ENCODE measurements around the gene ANTKMT.
"Not testable (repeated sequence)": the region's sequence is repeated elsewhere in the genome, so short reads cannot be mapped to it uniquely, and the experiment has no call there.

The ANTKMT gene

DNA sequence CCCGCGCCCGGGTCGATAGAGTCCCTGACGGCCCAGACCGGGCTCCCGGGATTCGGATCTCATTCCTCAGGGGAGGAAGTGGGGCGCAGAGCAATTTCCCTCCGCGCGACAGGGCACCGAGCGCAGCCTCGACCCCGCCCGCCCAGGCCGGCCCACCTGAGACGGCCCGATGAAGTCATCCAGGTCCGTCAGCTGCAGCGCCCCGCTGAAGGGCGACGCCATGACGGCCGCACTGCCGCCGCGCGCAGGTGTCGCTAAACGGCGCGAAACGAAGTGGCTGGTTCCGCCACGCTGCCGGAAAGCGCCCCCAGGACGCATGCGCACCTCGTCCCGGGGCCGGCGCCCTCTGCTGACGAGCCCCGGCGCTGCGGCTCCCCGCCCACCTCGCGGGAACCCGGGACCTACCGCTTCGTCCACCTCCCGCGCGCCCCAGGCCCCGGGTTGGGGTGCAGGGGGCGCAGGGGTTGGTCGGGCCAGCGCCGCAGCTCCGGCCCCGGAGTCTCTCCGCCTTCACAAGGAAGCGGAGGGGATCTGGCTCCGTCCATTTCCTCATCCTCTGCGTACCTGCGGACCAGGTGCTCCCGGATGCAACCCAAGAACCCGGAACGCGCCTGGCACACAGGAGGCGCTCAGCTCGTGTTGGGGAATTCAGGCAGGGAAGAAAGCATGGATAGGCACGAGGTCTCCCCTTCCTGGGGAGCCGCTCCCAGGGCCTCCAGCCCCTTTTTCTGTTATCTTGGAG, 20.0 kb downstream of the ANTKMT start, which contains the start of gene CIAO3:
CIAO3 (minus strand) TSS at position 234 of the 742 bp plus-strand sequence; CDS start at position 222, 12 bp downstream.
- TF ChIP-seq, protein P1, sequence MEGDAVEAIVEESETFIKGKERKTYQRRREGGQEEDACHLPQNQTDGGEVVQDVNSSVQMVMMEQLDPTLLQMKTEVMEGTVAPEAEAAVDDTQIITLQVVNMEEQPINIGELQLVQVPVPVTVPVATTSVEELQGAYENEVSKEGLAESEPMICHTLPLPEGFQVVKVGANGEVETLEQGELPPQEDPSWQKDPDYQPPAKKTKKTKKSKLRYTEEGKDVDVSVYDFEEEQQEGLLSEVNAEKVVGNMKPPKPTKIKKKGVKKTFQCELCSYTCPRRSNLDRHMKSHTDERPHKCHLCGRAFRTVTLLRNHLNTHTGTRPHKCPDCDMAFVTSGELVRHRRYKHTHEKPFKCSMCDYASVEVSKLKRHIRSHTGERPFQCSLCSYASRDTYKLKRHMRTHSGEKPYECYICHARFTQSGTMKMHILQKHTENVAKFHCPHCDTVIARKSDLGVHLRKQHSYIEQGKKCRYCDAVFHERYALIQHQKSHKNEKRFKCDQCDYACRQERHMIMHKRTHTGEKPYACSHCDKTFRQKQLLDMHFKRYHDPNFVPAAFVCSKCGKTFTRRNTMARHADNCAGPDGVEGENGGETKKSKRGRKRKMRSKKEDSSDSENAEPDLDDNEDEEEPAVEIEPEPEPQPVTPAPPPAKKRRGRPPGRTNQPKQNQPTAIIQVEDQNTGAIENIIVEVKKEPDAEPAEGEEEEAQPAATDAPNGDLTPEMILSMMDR (IDR thresholded peaks at IDR 0.05; ENCODE audit: low read depth, low read length, missing control alignments) = peak; percentile 58
- H3K36me3 ChIP-seq (replicated peaks) = peaks cover 7% of the 10 kb centered on the region
- no peak within 1 kb of the TSS for H3K27ac ChIP-seq
- in situ Hi-C loops (cut with HindIII; ENCODE audit: low pct_ligation_motif_present, low sequenced_read_pairs) = no loop called here
- no peaks in the 10 kb centered on the region for H3K27me3 ChIP-seq (replicated peaks)
- H3K4me3 ChIP-seq (ENCODE audit: low read depth, low read length) = peak within 1 kb of the TSS; percentile 79
- DNase-seq = peak; percentile 78

DNA sequence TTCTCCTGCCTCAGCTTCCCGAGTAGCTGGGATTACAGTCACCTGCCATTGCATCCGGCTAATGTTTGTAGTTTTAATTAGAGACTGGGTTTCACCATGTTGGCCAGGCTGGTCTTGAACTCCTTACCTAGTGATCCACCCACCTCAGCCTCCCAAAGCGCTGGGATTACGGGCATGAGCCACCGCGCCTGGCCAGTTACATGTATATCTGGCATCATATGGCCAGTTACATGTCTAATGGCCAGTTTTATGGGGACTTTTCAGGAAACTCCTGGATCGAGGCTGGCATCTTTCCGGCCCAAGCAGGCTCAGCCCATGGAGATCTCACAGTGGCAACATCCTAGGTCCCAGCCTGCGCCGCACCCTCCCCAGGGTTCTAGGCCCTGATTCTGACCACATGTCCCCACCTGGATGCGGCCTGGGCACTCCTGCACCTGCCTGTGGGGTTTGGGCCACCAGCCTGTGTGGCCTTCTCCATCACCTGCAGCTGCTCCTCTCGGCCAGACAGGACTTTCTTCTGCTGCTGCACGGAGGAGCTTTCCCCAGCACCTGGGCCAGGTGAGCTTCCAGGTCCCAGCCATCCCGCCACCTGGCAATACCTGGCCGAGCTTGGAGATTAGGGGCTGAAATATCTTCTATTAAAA, 21.2 kb downstream of the ANTKMT start:
- in situ Hi-C loops (cut with HindIII; ENCODE audit: low pct_ligation_motif_present, low sequenced_read_pairs) = no loop called here
- no peak overlapping the region for H3K4me3 ChIP-seq (ENCODE audit: low read depth, low read length)
- no peak overlapping the region for H3K27ac ChIP-seq
- no peaks in the 10 kb centered on the region for H3K27me3 ChIP-seq (replicated peaks)
- no peak for DNase-seq
- H3K36me3 ChIP-seq (replicated peaks) = peaks cover 1% of the 10 kb centered on the region
- TF ChIP-seq, protein P1 (IDR thresholded peaks at IDR 0.05; ENCODE audit: low read depth, low read length, missing control alignments) = no peak

DNA sequence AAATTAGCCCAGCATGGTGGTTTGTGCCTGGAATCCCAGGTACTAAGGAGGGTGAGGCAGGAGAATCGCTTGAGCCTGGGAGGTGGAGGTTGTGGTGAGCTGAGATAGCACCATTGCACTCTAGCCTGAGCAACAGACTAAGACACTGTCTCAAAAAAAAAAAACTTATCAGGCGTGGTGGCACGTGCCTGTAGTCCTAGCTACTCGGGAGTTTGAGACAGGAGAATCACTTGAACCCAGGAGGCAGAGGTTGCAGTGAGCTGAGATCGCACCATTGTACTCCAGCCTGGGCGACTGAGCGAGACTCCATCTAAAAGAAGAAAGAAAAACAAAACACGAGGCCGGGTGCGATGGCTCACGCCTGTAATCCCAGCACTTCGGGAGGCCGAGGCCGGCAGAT, 21.9 kb downstream of the ANTKMT start:
- DNase-seq; H3K27me3 ChIP-seq (replicated peaks); in situ Hi-C loops (cut with HindIII; ENCODE audit: low pct_ligation_motif_present, low sequenced_read_pairs); H3K36me3 ChIP-seq (replicated peaks); H3K4me3 ChIP-seq (ENCODE audit: low read depth, low read length); H3K27ac ChIP-seq: not testable (repeated sequence)

DNA sequence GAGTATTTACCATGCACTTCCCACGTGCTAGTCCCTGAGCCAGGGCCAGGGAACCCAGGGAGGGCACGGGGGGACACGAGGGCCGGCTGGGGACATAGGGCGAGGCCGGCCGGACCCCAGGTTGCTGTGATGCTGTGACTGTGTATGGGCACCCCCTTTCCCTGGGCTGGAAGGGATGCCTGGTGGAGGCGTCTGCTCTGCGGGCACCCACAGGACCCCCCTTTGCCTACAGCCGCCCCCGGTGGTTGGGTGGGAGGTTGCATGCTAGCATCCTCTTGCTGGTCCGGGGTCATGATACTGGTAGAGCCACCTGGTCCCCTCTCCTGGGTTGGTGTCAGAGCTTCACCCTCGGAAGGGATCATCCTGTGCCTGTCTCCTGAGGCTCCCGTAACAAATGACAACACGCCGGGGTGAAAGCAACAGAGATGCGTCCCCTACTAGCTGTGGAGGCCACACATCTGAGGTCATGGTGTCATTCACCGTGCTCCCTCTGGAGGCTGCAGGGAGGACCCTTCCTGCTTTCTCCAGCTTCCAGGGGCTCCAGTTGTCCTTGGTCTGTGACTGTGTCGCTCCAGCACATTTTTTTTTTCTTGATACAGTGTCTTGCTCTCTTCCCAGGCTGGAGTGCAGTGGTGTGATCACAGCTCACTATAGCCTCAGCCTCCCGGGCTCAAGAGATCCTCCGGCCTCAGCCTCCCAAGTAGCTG, 23.0 kb downstream of the ANTKMT start:
- Histone ChIP-seq H3K27me3 (replicated peaks) (no peaks in the 10 kb centered on the region), H3K27ac (no peak overlapping the region), H3K4me3 (ENCODE audit: low read depth, low read length) (no peak overlapping the region), H3K36me3 (replicated peaks) (no peaks in the 10 kb centered on the region)
- no peak for DNase-seq
- TF ChIP-seq, protein P1 (IDR thresholded peaks at IDR 0.05; ENCODE audit: low read depth, low read length, missing control alignments) = peak; percentile 38
- in situ Hi-C loops (cut with HindIII; ENCODE audit: low pct_ligation_motif_present, low sequenced_read_pairs) = no loop called here

DNA sequence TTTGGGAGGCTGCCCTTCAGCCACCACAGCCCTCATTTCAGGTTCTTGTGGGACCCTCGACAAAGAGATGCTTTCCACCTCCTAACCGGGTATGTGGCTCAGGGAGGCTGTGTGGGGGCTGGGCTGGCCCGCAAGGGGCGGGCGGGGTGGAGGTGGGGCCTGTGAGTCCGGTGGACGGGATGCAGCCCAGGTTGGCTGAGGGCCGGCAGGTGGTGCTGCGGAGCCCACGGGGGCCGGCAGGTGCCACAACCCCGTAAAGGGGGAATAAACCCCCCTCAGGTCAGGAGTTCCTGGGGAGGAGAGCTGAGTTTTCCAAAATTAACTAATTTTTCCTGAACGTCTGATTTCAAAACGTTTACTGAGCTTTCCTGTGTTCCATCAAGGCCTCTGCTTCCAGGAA, 24.8 kb downstream of the ANTKMT start:
- in situ Hi-C loops (cut with HindIII; ENCODE audit: low pct_ligation_motif_present, low sequenced_read_pairs) = no loop called here
- DNase-seq = no peak
- TF ChIP-seq, protein P1 (IDR thresholded peaks at IDR 0.05; ENCODE audit: low read depth, low read length, missing control alignments) = peak; percentile 57

DNA sequence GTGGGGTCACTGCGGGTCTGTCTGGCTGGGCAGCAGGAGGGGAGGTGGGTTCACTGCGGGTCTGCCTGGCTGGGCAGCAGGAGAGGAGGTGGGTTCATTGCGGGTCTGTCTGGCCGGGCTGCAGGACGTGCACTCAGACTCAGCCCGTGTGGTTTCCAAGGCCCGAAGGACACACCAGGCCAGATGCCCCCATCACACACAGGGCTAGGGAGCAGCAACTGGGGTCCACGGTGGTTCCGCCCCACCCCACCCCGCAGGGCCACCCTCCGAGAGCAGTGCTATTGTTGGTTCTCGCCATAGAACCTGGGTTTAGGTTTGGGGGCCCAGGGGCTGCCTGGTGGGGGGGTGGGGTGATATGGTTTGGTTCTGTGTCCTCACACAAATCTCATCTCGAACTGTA, 25.7 kb downstream of the ANTKMT start:
- TF ChIP-seq, protein P1 (IDR thresholded peaks at IDR 0.05; ENCODE audit: low read depth, low read length, missing control alignments) = no peak
- no peak for DNase-seq
- H3K36me3 ChIP-seq (replicated peaks) = no peaks in the 10 kb centered on the region
- H3K27me3 ChIP-seq (replicated peaks) = no peaks in the 10 kb centered on the region
- no peak overlapping the region for H3K27ac ChIP-seq
- H3K4me3 ChIP-seq (ENCODE audit: low read depth, low read length) = no peak overlapping the region
- in situ Hi-C loops (cut with HindIII; ENCODE audit: low pct_ligation_motif_present, low sequenced_read_pairs) = no loop called here

More for the DNA sequence above, 24.8 kb downstream of the ANTKMT start:
- Histone ChIP-seq H3K27me3 (replicated peaks) (no peaks in the 10 kb centered on the region), H3K4me3 (ENCODE audit: low read depth, low read length) (no peak overlapping the region), H3K27ac (no peak overlapping the region), H3K36me3 (replicated peaks) (no peaks in the 10 kb centered on the region)
